Muscle of leg (tissue), 11 donors: ENCODE results near the gene ABCC6. TPM values are rescaled to one million over a fixed set of nuclear protein-coding genes. Genes with fewer than 3 reads are reported as not detected.
"Not testable (repeated sequence)": the region's sequence is repeated elsewhere in the genome, so short reads cannot be mapped to it uniquely, and the experiment has no call there.

Experiments used
- DNase-seq: peaks from one replicate; pipeline ENCODE4 v3.0.0; 2013
- H3K27ac ChIP-seq: one replicate; pipeline ENCODE4 v1.5.1; 2013; ENCODE audit warnings: mild to moderate bottlenecking, low read length, control low read depth
- H3K27me3 ChIP-seq: one replicate; pipeline ENCODE4 v1.6.1; 2013; ENCODE audit warnings: low read length; ENCODE audit not compliant: control insufficient read depth, insufficient read depth
- H3K36me3 ChIP-seq: one replicate; pipeline ENCODE4 v1.6.1; 2013; ENCODE audit warnings: low read length; ENCODE audit not compliant: control insufficient read depth, insufficient read depth
- H3K4me1 ChIP-seq: one replicate; pipeline ENCODE4 v1.6.1; 2013; ENCODE audit warnings: low read length; ENCODE audit not compliant: control insufficient read depth, insufficient read depth
- H3K4me3 ChIP-seq: one replicate; pipeline ENCODE4 v1.5.1; 2013; ENCODE audit warnings: low read length, control low read depth
- H3K9me3 ChIP-seq: replicated peaks from 2 replicates; pipeline ENCODE4 v1.6.1; 2013; ENCODE audit warnings: low read depth, low read length; ENCODE audit not compliant: control insufficient read depth
- WGBS: methylation state at CpG from one replicate; pipeline ENCODE4 v1.1.5; 2013; ENCODE audit warnings: missing lambda C conversion rate; ENCODE audit not compliant: insufficient coverage; 5-methylcytosine and 5-hydroxymethylcytosine counted together
- polyA plus RNA-seq, 8 donors: library from polyadenylated mRNA; unstranded; fragments of 120-200 nt; gene quantifications; one replicate each; pipeline versions ENCODE4 v1.2.1 to v1.2.3, GENCODE V29; 2013; ENCODE audit warnings: inconsistent platforms in 1 of 8, low replicate concordance in 1 of 8; ENCODE audit not compliant: insufficient read length in 8 of 8, insufficient read depth in 1 of 8
- total RNA-seq: library from RNA; stranded (reverse); fragments of 120-200 nt; gene quantifications from one replicate; pipeline ENCODE4 v1.2.4, GENCODE V29; 2013

The ABCC6 gene
- total and polyA plus RNA-seq, 9 donors = 0.91 to 4.9 (median 1.5) TPM

GRCh38 chr16:16232692-16233061, 9.4 kb upstream of the ABCC6 start:
- H3K4me1 ChIP-seq, H3K36me3 ChIP-seq, H3K9me3 ChIP-seq, DNase-seq, H3K4me3 ChIP-seq, H3K27ac ChIP-seq, H3K27me3 ChIP-seq: not testable (repeated sequence)
- WGBS = no CpG with 5 or more reads among the region's 39 CpGs

- H3K27me3 ChIP-seq, DNase-seq, H3K4me1 ChIP-seq, H3K4me3 ChIP-seq, H3K9me3 ChIP-seq, H3K36me3 ChIP-seq, H3K27ac ChIP-seq: not testable (repeated sequence)
- WGBS = no CpG with 5 or more reads among the region's 24 CpGs
Measured at GRCh38 chr16:16223662-16224241, 458 bp upstream of the ABCC6 start.

GRCh38 chr16:16221382-16221781, 1.9 kb downstream of the ABCC6 start:
- not testable (repeated sequence) for H3K27ac ChIP-seq, DNase-seq, H3K4me3 ChIP-seq, H3K9me3 ChIP-seq, H3K27me3 ChIP-seq, H3K4me1 ChIP-seq, H3K36me3 ChIP-seq
- no CpG with 5 or more reads among the region's 9 CpGs for WGBS

GRCh38 chr16:16220449-16220848, 2.8 kb downstream of the ABCC6 start:
- not testable (repeated sequence) for H3K36me3 ChIP-seq, H3K4me1 ChIP-seq, H3K27ac ChIP-seq, DNase-seq, H3K4me3 ChIP-seq, H3K9me3 ChIP-seq, H3K27me3 ChIP-seq
- no CpG with 5 or more reads among the region's 9 CpGs for WGBS

GRCh38 chr16:16218787-16219186, 4.5 kb downstream of the ABCC6 start:
- no CpG with 5 or more reads among the region's 5 CpGs for WGBS
- H3K27me3 ChIP-seq, H3K9me3 ChIP-seq, H3K4me3 ChIP-seq, H3K4me1 ChIP-seq, H3K36me3 ChIP-seq, DNase-seq, H3K27ac ChIP-seq: not testable (repeated sequence)

GRCh38 chr16:16218349-16218748, 4.9 kb downstream of the ABCC6 start:
- WGBS = no CpG with 5 or more reads among the region's 5 CpGs
- not testable (repeated sequence) for H3K9me3 ChIP-seq, H3K27me3 ChIP-seq, H3K4me1 ChIP-seq, H3K36me3 ChIP-seq, H3K27ac ChIP-seq, DNase-seq, H3K4me3 ChIP-seq

GRCh38 chr16:16213863-16214293, 9.4 kb downstream of the ABCC6 start:
- not testable (repeated sequence) for H3K27me3 ChIP-seq, H3K4me1 ChIP-seq, H3K27ac ChIP-seq, H3K36me3 ChIP-seq, H3K4me3 ChIP-seq, DNase-seq, H3K9me3 ChIP-seq
- no CpG with 5 or more reads among the region's 4 CpGs for WGBS

GRCh38 chr16:16211404-16211803, 11.9 kb downstream of the ABCC6 start:
- whole genome bisulfite sequencing = 67% methylated on average over 1 of the region's 1 CpG

GRCh38 chr16:16208461-16208860, 14.8 kb downstream of the ABCC6 start:
- not testable (repeated sequence) for DNase-seq, H3K27ac ChIP-seq
- WGBS = 88% methylated on average over 7 of the region's 12 CpGs

More at GRCh38 chr16:16211404-16211803, 11.9 kb downstream of the ABCC6 start:
- not testable (repeated sequence) for H3K4me3 ChIP-seq, H3K36me3 ChIP-seq, H3K27ac ChIP-seq, H3K4me1 ChIP-seq, DNase-seq, H3K27me3 ChIP-seq, H3K9me3 ChIP-seq

GRCh38 chr16:16207787-16208334, 15.4 kb downstream of the ABCC6 start:
- not testable (repeated sequence) for H3K27me3 ChIP-seq, H3K36me3 ChIP-seq, H3K4me1 ChIP-seq, H3K4me3 ChIP-seq, H3K27ac ChIP-seq, H3K9me3 ChIP-seq, DNase-seq
- no CpG with 5 or more reads among the region's 6 CpGs for WGBS

More at GRCh38 chr16:16208461-16208860, 14.8 kb downstream of the ABCC6 start:
- not testable (repeated sequence) for H3K27me3 ChIP-seq, H3K4me1 ChIP-seq, H3K36me3 ChIP-seq, H3K9me3 ChIP-seq, H3K4me3 ChIP-seq
